ENCODE data around the gene IRF7. TPM values are rescaled to one million over a fixed set of nuclear protein-coding genes. Genes with fewer than 3 reads are reported as not detected.

Gene IRF7
- total and polyA plus RNA-seq, 12 donors, result 0.81 to 87.6 (median 11.2) TPM

- TF ChIP-seq CTCF (IDR thresholded peaks at IDR 0.05) (no peak), POLR2A (IDR thresholded peaks at IDR 0.05) (no peak)
- H3K4me1 ChIP-seq (replicated peaks in 1 of 2), result no peaks in the 10 kb centered on the region
- no peak for DNase-seq
- H3K9me3 ChIP-seq (replicated peaks in 1 of 3), result no peaks in the 10 kb centered on the region
- peaks cover 0 to 6% of the 10 kb centered on the region in 2 donors for H3K36me3 ChIP-seq (replicated peaks in 1 of 2)
- H3K27me3 ChIP-seq, result no peaks in the 10 kb centered on the region
- no peak overlapping the region for H3K4me3 ChIP-seq
- no peak overlapping the region for H3K27ac ChIP-seq
- 89 to 95% (median 89%) methylated on average over 14 to 50 of the region's 50 CpGs for WGBS, 4 donors
- intact Hi-C loops (cut with DNase I), result no loop called here
Observed at GRCh38 chr11:643849-644738, 28.3 kb upstream of the IRF7 start.

GRCh38 chr11:643366-643765 lies 27.6 kb upstream of the IRF7 start:
- intact Hi-C loops (cut with DNase I), result no loop called here
- no peaks in the 10 kb centered on the region for H3K4me1 ChIP-seq (replicated peaks in 1 of 2)
- no peak overlapping the region for H3K27ac ChIP-seq
- no peaks in the 10 kb centered on the region for H3K9me3 ChIP-seq (replicated peaks in 1 of 3)
- DNase-seq, result no peak
- no peak overlapping the region for H3K4me3 ChIP-seq
- no peak for TF ChIP-seq POLR2A (IDR thresholded peaks at IDR 0.05)
- TF ChIP-seq CTCF (IDR thresholded peaks at IDR 0.05), result no peak
- H3K27me3 ChIP-seq, result no peaks in the 10 kb centered on the region
- H3K36me3 ChIP-seq (replicated peaks in 1 of 2), result peaks cover 0 to 6% of the 10 kb centered on the region in 2 donors
- 93 to 98% (median 96%) methylated on average over 6 to 9 of the region's 9 CpGs for WGBS, 4 donors

GRCh38 chr11:641806-642370 lies 26.1 kb upstream of the IRF7 start:
- no peak overlapping the region for H3K4me3 ChIP-seq
- intact Hi-C loops (cut with DNase I), result no loop called here
- H3K27me3 ChIP-seq, result no peaks in the 10 kb centered on the region
- TF ChIP-seq POLR2A (IDR thresholded peaks at IDR 0.05) (no peak), CTCF (IDR thresholded peaks at IDR 0.05) (no peak)
- no peak overlapping the region for H3K27ac ChIP-seq
- no peaks in the 10 kb centered on the region for H3K9me3 ChIP-seq (replicated peaks in 1 of 3)
- 92 to 98% (median 94%) methylated on average over 19 of the region's 19 CpGs for WGBS, 4 donors
- DNase-seq, result no peak
- H3K36me3 ChIP-seq (replicated peaks in 1 of 2), result peaks cover 0 to 6% of the 10 kb centered on the region in 2 donors
- H3K4me1 ChIP-seq (replicated peaks in 1 of 2), result no peaks in the 10 kb centered on the region

GRCh38 chr11:640021-640706 lies 24.4 kb upstream of the IRF7 start:
- DNase-seq, result peak in 1 of 7 donors; percentile 25
- H3K27ac ChIP-seq, result no peak overlapping the region
- TF ChIP-seq POLR2A (IDR thresholded peaks at IDR 0.05) (no peak), CTCF (IDR thresholded peaks at IDR 0.05) (no peak)
- H3K4me3 ChIP-seq, result no peak overlapping the region
- no peaks in the 10 kb centered on the region for H3K9me3 ChIP-seq (replicated peaks in 1 of 3)
- intact Hi-C loops (cut with DNase I), result no loop called here
- H3K27me3 ChIP-seq, result no peaks in the 10 kb centered on the region
- H3K36me3 ChIP-seq (replicated peaks in 1 of 2), result peaks cover 0 to 6% of the 10 kb centered on the region in 2 donors
- H3K4me1 ChIP-seq (replicated peaks in 1 of 2), result no peaks in the 10 kb centered on the region
- 48 to 88% (median 54%) methylated on average over 24 to 65 of the region's 69 CpGs for WGBS, 4 donors

All from adrenal gland (tissue), 12 donors.